H1 (cell line): ENCODE results near the gene FARSB. TPM values are rescaled to one million over a fixed set of nuclear protein-coding genes. Genes with fewer than 3 reads are reported as not detected.

ENCODE experiments used
- CTCF ChIA-PET: fragments of 300-600 bp; sonication (Branson Sonifier 250); formaldehyde crosslinking; loops from one replicate; lab custom pipeline; 2021; ENCODE audit not compliant: partially characterized antibody; lab: Charles Lee
- POLR2A ChIA-PET: fragments of 300-600 bp; sonication (Branson Sonifier 250); formaldehyde crosslinking; loops from one replicate; lab custom pipeline; 2021; ENCODE audit warnings: inconsistent platforms; ENCODE audit not compliant: partially characterized antibody; lab: Charles Lee
- DNase-seq, 2 experiments: peaks; one replicate each; pipeline versions ENCODE4 v3.0.0 to v3.0.0-alpha.2; 2010 to 2022; ENCODE audit warnings: low spot score in 2 of 2, low read depth in 1 of 2, mixed read lengths in 1 of 2
- FAIRE-seq: peaks from 2 replicates; lab custom pipeline; 2011; peaks lifted over from hg19 to GRCh38; lab: Jason Lieb, UNC
- H2AFZ ChIP-seq: 2 replicates; pipeline ENCODE4 v1.8.1; 2012; ENCODE audit warnings: low read length, inconsistent platforms
- H2AK5ac ChIP-seq: 2 replicates; pipeline ENCODE4 v1.6.1; 2013; ENCODE audit warnings: low read depth, low read length
- H2BK120ac ChIP-seq: replicated peaks from 2 replicates; pipeline ENCODE3; 2013; ENCODE audit warnings: low read depth, low read length, inconsistent platforms
- H2BK12ac ChIP-seq: 2 replicates; pipeline ENCODE4 v1.6.1; 2013; ENCODE audit warnings: low read depth, low read length
- H2BK15ac ChIP-seq: 2 replicates; pipeline ENCODE4 v1.6.1; 2013; ENCODE audit warnings: low read length
- H2BK20ac ChIP-seq: 2 replicates; pipeline ENCODE4 v1.6.1; 2013; ENCODE audit warnings: low read length
- H2BK5ac ChIP-seq: 2 replicates; pipeline ENCODE4 v1.6.1; 2013; ENCODE audit warnings: low read depth, low read length
- H3K14ac ChIP-seq: 2 replicates; pipeline ENCODE4 v1.6.1; 2013; ENCODE audit warnings: inconsistent platforms; ENCODE audit not compliant: insufficient read length
- H3K18ac ChIP-seq: 2 replicates; pipeline ENCODE4 v1.6.1; 2013; ENCODE audit warnings: low read length; ENCODE audit errors: extremely low read depth
- H3K23ac ChIP-seq: 2 replicates; pipeline ENCODE4 v1.6.1; 2013; ENCODE audit warnings: inconsistent platforms; ENCODE audit not compliant: insufficient read length
- H3K23me2 ChIP-seq: 2 replicates; pipeline ENCODE4 v1.6.1; 2013; ENCODE audit warnings: low read depth, low read length
- H3K27ac ChIP-seq: 2 replicates; pipeline ENCODE4 v1.6.1; 2011; ENCODE audit warnings: low read depth, low read length, inconsistent platforms
- H3K27me3 ChIP-seq, 4 experiments: replicated peaks in 1 of 4; 1 replicate in 1 of 4; 2 replicates in 3 of 4; pipeline versions ENCODE4 v1.6.1 to v1.8.1; 2011 to 2013; ENCODE audit warnings: low read length in 3 of 4, mild to moderate bottlenecking in 3 of 4, inconsistent platforms in 2 of 4, mixed read lengths in 2 of 4, moderate library complexity in 1 of 4; ENCODE audit not compliant: control insufficient read depth in 3 of 4, insufficient read depth in 3 of 4; ENCODE audit errors: extremely low read depth in 1 of 4
- H3K36me3 ChIP-seq, 4 experiments: 2 replicates each; pipeline versions ENCODE4 v1.6.1 to v1.8.1; 2011 to 2013; ENCODE audit warnings: mild to moderate bottlenecking in 4 of 4, low read length in 3 of 4, moderate library complexity in 2 of 4, control low read depth in 1 of 4, inconsistent platforms in 1 of 4; ENCODE audit not compliant: insufficient read depth in 4 of 4, control insufficient read depth in 2 of 4
- H3K4ac ChIP-seq: replicated peaks from 2 replicates; pipeline ENCODE3; 2013; ENCODE audit warnings: low read length, low read depth, mixed read lengths, inconsistent platforms; ENCODE audit not compliant: insufficient read length
- H3K4me1 ChIP-seq, 4 experiments: replicated peaks in 1 of 4; 1 replicate in 1 of 4; 2 replicates in 3 of 4; pipeline versions ENCODE4 v1.6.1 to v1.8.1; 2011 to 2013; ENCODE audit warnings: low read length in 3 of 4, inconsistent platforms in 2 of 4, mixed read lengths in 1 of 4; ENCODE audit not compliant: insufficient read depth in 4 of 4, control insufficient read depth in 3 of 4
- H3K4me2 ChIP-seq, 2 experiments: 2 replicates each; pipeline versions ENCODE4 v1.6.1 to v1.8.1; 2011 to 2013; ENCODE audit warnings: low read depth in 2 of 2, low read length in 2 of 2, control low read depth in 1 of 2, inconsistent platforms in 1 of 2, mild to moderate bottlenecking in 1 of 2; ENCODE audit not compliant: insufficient read depth in 1 of 2
- H3K4me3 ChIP-seq, 4 experiments: fragments of 200-600, 300-600 bp in 1 of 4; sonication (generic), shearing (Covaris generic), sonication (Bioruptor Twin) in 1 of 4; 2 replicates each; pipeline versions ENCODE4 v1.5.1 to v1.8.1; 2011 to 2016; ENCODE audit warnings: low read length in 4 of 4, low read depth in 3 of 4, control low read depth in 2 of 4, inconsistent platforms in 2 of 4, mild to moderate bottlenecking in 2 of 4, mixed read lengths in 1 of 4, moderate library complexity in 1 of 4; ENCODE audit not compliant: insufficient read depth in 2 of 4; ENCODE audit errors: extremely low read depth in 1 of 4
- H3K56ac ChIP-seq: replicated peaks from 2 replicates; pipeline ENCODE3; 2013; ENCODE audit warnings: low read depth, mild to moderate bottlenecking, mixed read lengths, low read length, inconsistent platforms; ENCODE audit not compliant: insufficient read length
- H3K79me1 ChIP-seq: 2 replicates; pipeline ENCODE4 v1.6.1; 2013; ENCODE audit warnings: low read depth, low read length, control low read depth
- H3K79me2 ChIP-seq, 2 experiments: 2 replicates each; pipeline versions ENCODE4 v1.6.1 to v1.8.1; 2012 to 2013; ENCODE audit warnings: low read length in 2 of 2, mild to moderate bottlenecking in 2 of 2, inconsistent platforms in 1 of 2; ENCODE audit not compliant: insufficient read depth in 2 of 2, control insufficient read depth in 1 of 2
- H3K9ac ChIP-seq, 4 experiments: replicated peaks in 1 of 4; 1 replicate in 1 of 4; 2 replicates in 3 of 4; pipeline versions ENCODE4 v1.6.1 to v1.8.1; 2011 to 2013; ENCODE audit warnings: low read depth in 3 of 4, low read length in 3 of 4, control low read depth in 2 of 4, mild to moderate bottlenecking in 2 of 4, moderate library complexity in 2 of 4, inconsistent platforms in 1 of 4; ENCODE audit errors: extremely low read depth in 1 of 4
- H3K9me3 ChIP-seq, 2 experiments: 2 replicates each; pipeline versions ENCODE4 v1.6.1 to v1.8.1; 2012 to 2013; ENCODE audit warnings: mild to moderate bottlenecking in 2 of 2, moderate library complexity in 2 of 2, control low read depth in 1 of 2, inconsistent platforms in 1 of 2, low read depth in 1 of 2, low read length in 1 of 2, mixed read lengths in 1 of 2; ENCODE audit not compliant: insufficient read depth in 2 of 2
- H4K20me1 ChIP-seq, 2 experiments: replicated peaks in 1 of 2; 2 replicates each; pipeline versions ENCODE3 to v1.8.1; 2011 to 2013; ENCODE audit warnings: inconsistent platforms in 2 of 2, low read length in 2 of 2, mild to moderate bottlenecking in 1 of 2; ENCODE audit not compliant: insufficient read depth in 2 of 2, control insufficient read depth in 1 of 2
- H4K5ac ChIP-seq: 2 replicates; pipeline ENCODE4 v1.6.1; 2013; ENCODE audit warnings: low read length, low read depth, mixed read lengths, inconsistent platforms; ENCODE audit not compliant: insufficient read length
- H4K8ac ChIP-seq: 2 replicates; pipeline ENCODE4 v1.8.0; 2013; ENCODE audit warnings: mild to moderate bottlenecking, moderate library complexity, low read length, inconsistent platforms; ENCODE audit not compliant: insufficient read depth; ENCODE audit errors: extremely low read depth
- H4K91ac ChIP-seq: replicated peaks from 2 replicates; pipeline ENCODE3; 2013; ENCODE audit warnings: low read length, mixed read lengths, inconsistent platforms; ENCODE audit not compliant: insufficient read length
- FOSL1 ChIP-seq: IDR thresholded peaks from 2 replicates; pipeline ENCODE4 v1.6.1; 2011; ENCODE audit warnings: mild to moderate bottlenecking, low read depth, low read length, moderate library complexity; ENCODE audit not compliant: insufficient read depth
- WGBS, 2 experiments: shearing (Covaris generic) in 1 of 2; methylation state at CpG; one replicate each; pipeline versions ENCODE4 v1.1.6 to v1.1.7; 2013 to 2015; ENCODE audit warnings: low lambda C conversion rate in 2 of 2, mixed read lengths in 2 of 2, inconsistent platforms in 1 of 2, low coverage in 1 of 2, missing lambda C conversion rate in 1 of 2; ENCODE audit not compliant: insufficient replicate concordance in 2 of 2, insufficient coverage in 1 of 2, insufficient read length in 1 of 2; ENCODE audit errors: extremely low coverage in 1 of 2, missing lambda C conversion rate in 1 of 2; 5-methylcytosine and 5-hydroxymethylcytosine counted together
- polyA plus RNA-seq, 7 experiments: library from polyadenylated mRNA; depleted of rRNA in 3 of 7; stranded (reverse) in 5 of 7; unstranded in 2 of 7; fragments of >200 nt in 5 of 7; fragments of 200-250 nt in 2 of 7; gene quantifications; 1 replicate in 5 of 7; 2 replicates in 1 of 7; 4 replicates in 1 of 7; pipeline versions ENCODE4 v1.2.1 to v1.2.3, GENCODE V29; 2011 to 2013; ENCODE audit warnings: missing spikeins in 2 of 7, mixed read lengths in 2 of 7
- total RNA-seq: library from RNA; stranded (reverse); fragmentation: NEBNext Ultra II Directional; extraction: Animal tissue kit (Norgen Biotek cat#: 25700); gene quantifications from 2 replicates; pipeline ENCODE4 v1.2.1, GENCODE V29; 2021

Gene FARSB
- total and polyA plus RNA-seq, 2 of the 8 experiments (the other 6 are each of a cell fraction or from before 2014, with no cell fraction given), result 21.0 to 37.9 TPM

DNA sequence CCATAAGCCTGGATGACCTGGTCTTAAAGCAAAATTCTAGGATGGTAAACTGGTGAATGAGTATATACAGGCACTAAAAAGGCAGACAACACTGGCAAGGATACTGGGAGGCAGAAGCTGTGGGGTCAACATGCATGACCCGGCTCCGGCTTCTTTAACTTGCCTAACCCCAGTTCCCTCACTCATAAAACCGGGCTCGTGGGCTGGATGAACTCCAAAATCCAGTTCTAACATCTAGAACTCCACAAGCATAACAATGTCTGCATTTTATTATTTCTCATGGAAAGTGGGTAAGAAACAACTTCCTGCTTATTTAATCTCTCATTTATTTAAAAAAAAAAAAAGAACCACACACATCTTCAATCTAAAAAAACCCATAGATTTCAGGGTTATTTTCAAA is 57.3 kb downstream of the FARSB start:
- FAIRE-seq (no peak), DNase-seq (no peak)
- Histone ChIP-seq H2AK5ac (no peak overlapping the region), H3K27ac (no peak overlapping the region), H3K14ac (no peak overlapping the region), H2AFZ (no peak overlapping the region), H3K79me2 (no peaks in the 10 kb centered on the region), H2BK5ac (no peak overlapping the region), H3K27me3 (no peaks in the 10 kb centered on the region), H4K8ac (no peak overlapping the region), H3K79me1 (no peaks in the 10 kb centered on the region), H3K4me1 (no peaks in the 10 kb centered on the region), H3K9ac (no peak overlapping the region), H4K5ac (no peak overlapping the region), H3K56ac (no peak overlapping the region), H3K18ac (no peak overlapping the region), H3K23ac (no peak overlapping the region), H2BK120ac (no peak overlapping the region), H3K4me3 (no peak overlapping the region), H4K20me1 (peaks cover 1 to 2% of the 10 kb centered on the region in 2 experiments), H3K4me2 (no peak overlapping the region), H2BK20ac (no peak overlapping the region), H3K9me3 (no peaks in the 10 kb centered on the region), H2BK12ac (no peak overlapping the region), H3K36me3 (peaks cover 6 to 32% (median 13%) of the 10 kb centered on the region in 4 experiments; a peak in 6 of 8 replicates), H3K4ac (no peak overlapping the region), H3K23me2 (no peaks in the 10 kb centered on the region), H2BK15ac (no peak overlapping the region), H4K91ac (no peak overlapping the region)
- ChIA-PET POLR2A (no interaction called here), CTCF (interaction anchor here (1.3 to 1.6 kb wide), 4 partner anchors 14 to 36 kb away, joined by 3 to 4 read pairs (median 3); no protein-coding TSS in a partner anchor)
- no peak for TF ChIP-seq FOSL1
- 93% methylated on average over 4 of the region's 4 CpGs; no CpG with 5 or more reads in 1 of the 2 experiments for WGBS, 2 experiments
